ENCODE results near the gene ARHGEF26. TPM values are rescaled to one million over a fixed set of nuclear protein-coding genes. Genes with fewer than 3 reads are reported as not detected.

ARHGEF26 gene
- total RNA-seq, 1 donor from 2014 or later, result not detected

DNA sequence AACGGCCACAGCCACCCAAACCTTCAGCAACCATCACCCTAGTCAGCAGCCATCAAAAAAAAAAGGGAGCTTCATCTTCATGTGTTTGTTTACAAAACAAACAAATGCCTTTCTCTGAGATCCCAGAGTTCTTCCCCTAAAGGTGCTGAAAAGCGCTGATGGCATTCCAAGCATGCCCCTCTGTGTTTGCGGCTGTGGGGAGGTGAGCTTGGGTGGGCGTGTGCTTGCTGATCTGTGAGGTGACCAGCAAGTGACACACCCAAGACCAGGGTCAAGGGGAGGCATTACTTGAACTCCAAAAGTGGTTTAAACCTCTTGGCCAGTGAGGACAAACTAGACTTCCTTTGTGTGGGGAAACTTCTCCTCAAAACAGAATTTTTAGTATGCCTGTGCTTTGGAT, 121.6 kb downstream of the ARHGEF26 start:
- Mint-ChIP-seq H3K36me3 (ENCODE audit: low read depth) (peaks cover 3% of the 10 kb centered on the region), H3K9me3 (no peaks in the 10 kb centered on the region), H3K4me3 (no peak overlapping the region), H3K4me1 (no peaks in the 10 kb centered on the region), H3K27me3 (no peaks in the 10 kb centered on the region), H3K27ac (no peak overlapping the region)
- TF ChIP-seq, protein P1, sequence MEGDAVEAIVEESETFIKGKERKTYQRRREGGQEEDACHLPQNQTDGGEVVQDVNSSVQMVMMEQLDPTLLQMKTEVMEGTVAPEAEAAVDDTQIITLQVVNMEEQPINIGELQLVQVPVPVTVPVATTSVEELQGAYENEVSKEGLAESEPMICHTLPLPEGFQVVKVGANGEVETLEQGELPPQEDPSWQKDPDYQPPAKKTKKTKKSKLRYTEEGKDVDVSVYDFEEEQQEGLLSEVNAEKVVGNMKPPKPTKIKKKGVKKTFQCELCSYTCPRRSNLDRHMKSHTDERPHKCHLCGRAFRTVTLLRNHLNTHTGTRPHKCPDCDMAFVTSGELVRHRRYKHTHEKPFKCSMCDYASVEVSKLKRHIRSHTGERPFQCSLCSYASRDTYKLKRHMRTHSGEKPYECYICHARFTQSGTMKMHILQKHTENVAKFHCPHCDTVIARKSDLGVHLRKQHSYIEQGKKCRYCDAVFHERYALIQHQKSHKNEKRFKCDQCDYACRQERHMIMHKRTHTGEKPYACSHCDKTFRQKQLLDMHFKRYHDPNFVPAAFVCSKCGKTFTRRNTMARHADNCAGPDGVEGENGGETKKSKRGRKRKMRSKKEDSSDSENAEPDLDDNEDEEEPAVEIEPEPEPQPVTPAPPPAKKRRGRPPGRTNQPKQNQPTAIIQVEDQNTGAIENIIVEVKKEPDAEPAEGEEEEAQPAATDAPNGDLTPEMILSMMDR (IDR thresholded peaks at IDR 0.05), result no peak
- ChIA-PET CTCF (no interaction called here), POLR2A (no interaction called here)
- no peak for DNase-seq
- no peak for ATAC-seq (ENCODE audit: low read depth)
- intact Hi-C loops (cut with micrococcal nuclease), result no loop called here

DNA sequence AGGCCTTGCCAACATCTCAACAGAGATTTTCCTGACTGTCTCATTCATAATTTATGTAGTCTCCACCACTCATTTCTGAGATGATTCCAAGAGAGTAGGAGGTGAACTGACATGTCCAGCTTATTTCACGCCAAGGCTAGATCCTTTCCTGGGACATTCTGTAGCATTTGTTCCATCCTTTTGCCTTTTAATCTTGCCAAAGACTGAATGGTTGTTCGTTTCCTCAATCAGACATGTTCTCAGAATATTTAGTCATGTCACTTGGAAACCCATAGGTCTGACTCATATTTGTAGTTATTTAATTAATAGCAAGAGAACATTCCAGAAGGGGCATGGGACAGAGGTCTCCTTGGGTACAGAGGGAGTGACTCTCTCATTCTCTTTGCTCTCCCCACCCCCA, 122.2 kb downstream of the ARHGEF26 start:
- Mint-ChIP-seq H3K9me3 (no peaks in the 10 kb centered on the region), H3K4me3 (no peak overlapping the region), H3K36me3 (ENCODE audit: low read depth) (peaks cover 6% of the 10 kb centered on the region), H3K4me1 (no peaks in the 10 kb centered on the region), H3K27ac (no peak overlapping the region), H3K27me3 (no peaks in the 10 kb centered on the region)
- intact Hi-C loops (cut with micrococcal nuclease), result no loop called here
- ChIA-PET POLR2A (no interaction called here), CTCF (interaction anchor here (0.6 kb wide), 1 partner anchor 98 kb away, joined by 3 read pairs; no protein-coding TSS in a partner anchor)
- TF ChIP-seq, protein P1 (IDR thresholded peaks at IDR 0.05), result no peak
- ATAC-seq (ENCODE audit: low read depth) (no peak), DNase-seq (no peak)

DNA sequence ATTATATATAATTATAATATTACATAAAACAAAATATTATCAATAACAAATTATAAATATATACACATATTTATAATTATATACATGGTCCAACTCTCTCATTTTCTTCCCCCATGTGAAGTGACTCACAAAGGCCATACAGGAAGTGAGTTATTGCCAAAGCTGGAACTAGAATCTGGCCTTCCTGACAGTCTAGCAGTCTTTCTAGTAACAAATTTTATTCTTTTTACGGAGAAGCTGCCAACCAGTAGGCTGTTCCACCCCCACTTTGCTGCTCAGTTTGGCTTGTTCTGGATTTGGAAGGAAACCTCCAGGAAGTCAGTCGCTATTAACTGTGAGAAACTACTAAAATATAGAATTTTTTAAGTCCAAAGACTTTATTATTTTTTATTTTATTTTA, 123.5 kb downstream of the ARHGEF26 start:
- Mint-ChIP-seq H3K27ac (no peak overlapping the region), H3K9me3 (no peaks in the 10 kb centered on the region), H3K4me1 (no peaks in the 10 kb centered on the region), H3K4me3 (no peak overlapping the region), H3K27me3 (no peaks in the 10 kb centered on the region), H3K36me3 (ENCODE audit: low read depth) (peaks cover 15% of the 10 kb centered on the region)
- TF ChIP-seq, protein P1 (IDR thresholded peaks at IDR 0.05), result no peak
- no peak for ATAC-seq (ENCODE audit: low read depth)
- DNase-seq, result no peak
- intact Hi-C loops (cut with micrococcal nuclease), result no loop called here
- POLR2A ChIA-PET, result no interaction called here
- CTCF ChIA-PET, result no interaction called here

DNA sequence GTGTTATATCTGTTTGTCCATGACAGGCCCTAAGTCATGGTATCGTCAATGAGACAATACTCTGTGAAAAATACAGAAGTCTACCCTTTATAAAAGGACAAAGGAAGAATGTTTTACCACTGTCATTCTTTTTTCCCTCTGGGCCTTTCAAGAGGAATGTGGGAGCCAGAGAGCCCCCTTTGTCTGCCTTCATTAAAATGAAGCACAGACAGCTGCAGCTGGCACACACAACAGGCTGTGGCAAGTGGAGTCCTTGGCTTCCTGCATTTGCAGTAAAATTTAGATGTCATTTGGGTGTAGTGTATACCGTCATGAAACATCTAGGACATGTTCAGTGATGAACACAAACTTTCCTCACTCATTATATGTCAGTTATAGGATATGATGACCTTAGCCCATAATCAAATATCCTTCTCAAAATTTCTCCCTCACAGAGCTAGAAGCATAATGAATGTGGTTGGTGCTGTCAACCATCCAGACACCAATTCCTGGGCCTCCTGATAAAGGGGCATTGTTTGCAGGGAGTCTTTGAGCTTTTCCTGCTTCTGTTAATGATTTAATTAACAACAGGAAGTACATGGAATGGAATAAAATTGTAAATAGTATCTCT, 126.7 kb downstream of the ARHGEF26 start:
- Mint-ChIP-seq H3K27ac (no peak overlapping the region), H3K4me1 (peaks cover under 1% of the 10 kb centered on the region), H3K9me3 (no peaks in the 10 kb centered on the region), H3K27me3 (no peaks in the 10 kb centered on the region), H3K4me3 (no peak overlapping the region), H3K36me3 (ENCODE audit: low read depth) (peaks cover 37% of the 10 kb centered on the region)
- ChIA-PET POLR2A (interaction anchor here (0.6 kb wide), 1 partner anchor 22 kb away, joined by 3 read pairs; no protein-coding TSS in a partner anchor), CTCF (no interaction called here)
- ATAC-seq (ENCODE audit: low read depth), result no peak
- DNase-seq, result no peak
- TF ChIP-seq, protein P1 (IDR thresholded peaks at IDR 0.05), result no peak
- intact Hi-C loops (cut with micrococcal nuclease), result no loop called here

DNA sequence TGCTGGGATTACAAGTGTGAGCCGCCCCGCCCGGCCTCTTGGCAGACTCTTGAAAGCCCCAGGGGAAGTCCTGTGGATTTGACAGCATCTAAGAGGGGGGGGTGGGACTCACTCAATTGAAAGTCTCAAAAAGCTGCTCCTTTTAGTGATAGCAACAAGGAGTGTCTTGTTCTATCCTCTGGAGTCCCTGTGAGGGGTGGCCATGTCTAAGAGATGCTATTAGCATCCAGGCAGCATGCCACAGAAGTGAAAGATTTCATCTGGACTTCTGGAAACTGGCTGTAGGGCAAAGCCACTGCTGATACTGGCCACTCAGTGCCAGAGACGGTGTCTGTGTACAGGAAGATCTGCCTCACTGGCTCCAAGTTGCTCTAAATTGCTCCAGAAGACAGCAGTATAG, 129.1 kb downstream of the ARHGEF26 start:
- H3K4me1 Mint-ChIP-seq, result peaks cover 3% of the 10 kb centered on the region
- intact Hi-C loops (cut with micrococcal nuclease), result no loop called here
- ATAC-seq (ENCODE audit: low read depth), result no peak

More for the DNA sequence above, 129.1 kb downstream of the ARHGEF26 start:
- Mint-ChIP-seq H3K4me3 (no peak overlapping the region), H3K36me3 (ENCODE audit: low read depth) (peaks cover 53% of the 10 kb centered on the region), H3K27me3 (no peaks in the 10 kb centered on the region), H3K27ac (no peak overlapping the region), H3K9me3 (no peaks in the 10 kb centered on the region)
- ChIA-PET POLR2A (no interaction called here), CTCF (no interaction called here)
- no peak for DNase-seq
- TF ChIP-seq, protein P1 (IDR thresholded peaks at IDR 0.05), result no peak

Measured in activated B cell treated with CpG ODN at 0.5 μM for 24 hours (primary cell).